ENCODE results near the gene PPP2R1A. TPM values are rescaled to one million over a fixed set of nuclear protein-coding genes. Genes with fewer than 3 reads are reported as not detected.

PPP2R1A gene
- total and polyA plus RNA-seq, 10 donors: 81.1 to 200 (median 171) TPM

DNA sequence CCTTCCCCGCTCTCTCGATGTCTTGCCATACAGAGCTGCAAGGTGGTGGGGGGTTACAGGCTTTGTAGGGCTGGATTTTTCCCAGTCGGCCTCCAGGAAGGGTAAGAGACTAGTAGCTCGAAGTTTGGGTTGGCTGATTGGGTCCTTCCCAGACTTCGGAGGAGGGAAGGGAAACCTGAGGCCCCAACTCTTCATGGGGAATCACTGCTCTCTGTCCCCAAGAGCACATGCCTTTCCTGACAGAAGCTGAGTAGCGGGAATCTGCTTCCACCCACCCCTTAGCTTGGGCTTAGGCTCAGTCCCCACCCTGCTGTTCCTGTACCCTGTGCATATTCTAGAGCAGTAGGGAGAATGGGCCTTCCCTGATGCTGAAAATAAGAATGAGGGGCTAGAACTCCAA is 39.7 kb downstream of the PPP2R1A start:
- Histone ChIP-seq H3K27me3 (replicated peaks in 1 of 7) (no peaks in the 10 kb centered on the region), H3K36me3 (peaks cover 0 to 68% (median 46%) of the 10 kb centered on the region in 6 donors), H3K4me3 (no peak overlapping the region), H3K27ac (no peak overlapping the region), H3K4me1 (no peaks in the 10 kb centered on the region), H3K9me3 (no peaks in the 10 kb centered on the region)
- TF ChIP-seq POLR2A (IDR thresholded peaks at IDR 0.05) (no peak), POLR2AphosphoS5 (IDR thresholded peaks at IDR 0.05) (peak in 1 of 3 donors; percentile 3)
- TF ChIP-seq, protein P1, sequence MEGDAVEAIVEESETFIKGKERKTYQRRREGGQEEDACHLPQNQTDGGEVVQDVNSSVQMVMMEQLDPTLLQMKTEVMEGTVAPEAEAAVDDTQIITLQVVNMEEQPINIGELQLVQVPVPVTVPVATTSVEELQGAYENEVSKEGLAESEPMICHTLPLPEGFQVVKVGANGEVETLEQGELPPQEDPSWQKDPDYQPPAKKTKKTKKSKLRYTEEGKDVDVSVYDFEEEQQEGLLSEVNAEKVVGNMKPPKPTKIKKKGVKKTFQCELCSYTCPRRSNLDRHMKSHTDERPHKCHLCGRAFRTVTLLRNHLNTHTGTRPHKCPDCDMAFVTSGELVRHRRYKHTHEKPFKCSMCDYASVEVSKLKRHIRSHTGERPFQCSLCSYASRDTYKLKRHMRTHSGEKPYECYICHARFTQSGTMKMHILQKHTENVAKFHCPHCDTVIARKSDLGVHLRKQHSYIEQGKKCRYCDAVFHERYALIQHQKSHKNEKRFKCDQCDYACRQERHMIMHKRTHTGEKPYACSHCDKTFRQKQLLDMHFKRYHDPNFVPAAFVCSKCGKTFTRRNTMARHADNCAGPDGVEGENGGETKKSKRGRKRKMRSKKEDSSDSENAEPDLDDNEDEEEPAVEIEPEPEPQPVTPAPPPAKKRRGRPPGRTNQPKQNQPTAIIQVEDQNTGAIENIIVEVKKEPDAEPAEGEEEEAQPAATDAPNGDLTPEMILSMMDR (IDR thresholded peaks at IDR 0.05 in 8 of 11, conservative IDR thresholded peaks at IDR 0.05 in 3 of 11): no peak
- DNase-seq: no peak
- WGBS, 5 donors: 85 to 97% (median 93%) methylated on average over 6 of the region's 6 CpGs
- intact Hi-C loops (cut with DNase I; ENCODE audit: low total_unique reads): no loop called here

GRCh38 chr19:52230685-52231084 is 40.8 kb downstream of the PPP2R1A start:
- H3K4me3 ChIP-seq: no peak overlapping the region
- 64 to 85% (median 79%) methylated on average over 1 of the region's 1 CpG for WGBS, 5 donors
- H3K27ac ChIP-seq: no peak overlapping the region
- intact Hi-C loops (cut with DNase I; ENCODE audit: low total_unique reads): no loop called here
- no peak for TF ChIP-seq POLR2A (IDR thresholded peaks at IDR 0.05)
- no peak for TF ChIP-seq POLR2AphosphoS5 (IDR thresholded peaks at IDR 0.05)
- TF ChIP-seq, protein P1 (IDR thresholded peaks at IDR 0.05 in 8 of 11, conservative IDR thresholded peaks at IDR 0.05 in 3 of 11): no peak
- peaks cover 0 to 56% (median 34%) of the 10 kb centered on the region in 6 donors for H3K36me3 ChIP-seq
- DNase-seq: no peak
- no peaks in the 10 kb centered on the region for H3K9me3 ChIP-seq
- H3K27me3 ChIP-seq (replicated peaks in 1 of 7): no peaks in the 10 kb centered on the region
- no peaks in the 10 kb centered on the region for H3K4me1 ChIP-seq

- Histone ChIP-seq H3K4me3 (no peak overlapping the region), H3K27me3 (replicated peaks in 1 of 7) (no peaks in the 10 kb centered on the region), H3K4me1 (no peaks in the 10 kb centered on the region), H3K27ac (no peak overlapping the region), H3K36me3 (peaks cover 0 to 49% (median 28%) of the 10 kb centered on the region in 6 donors), H3K9me3 (no peaks in the 10 kb centered on the region)
- no peak for DNase-seq
- TF ChIP-seq, protein P1 (IDR thresholded peaks at IDR 0.05 in 8 of 11, conservative IDR thresholded peaks at IDR 0.05 in 3 of 11): no peak
- TF ChIP-seq POLR2A (IDR thresholded peaks at IDR 0.05): no peak
- no peak for TF ChIP-seq POLR2AphosphoS5 (IDR thresholded peaks at IDR 0.05)
- intact Hi-C loops (cut with DNase I; ENCODE audit: low total_unique reads): no loop called here
- 68 to 80% (median 77%) methylated on average over 3 of the region's 3 CpGs for WGBS, 5 donors
These were observed 41.5 kb downstream of the PPP2R1A start for GRCh38 chr19:52231154-52231910.

DNA sequence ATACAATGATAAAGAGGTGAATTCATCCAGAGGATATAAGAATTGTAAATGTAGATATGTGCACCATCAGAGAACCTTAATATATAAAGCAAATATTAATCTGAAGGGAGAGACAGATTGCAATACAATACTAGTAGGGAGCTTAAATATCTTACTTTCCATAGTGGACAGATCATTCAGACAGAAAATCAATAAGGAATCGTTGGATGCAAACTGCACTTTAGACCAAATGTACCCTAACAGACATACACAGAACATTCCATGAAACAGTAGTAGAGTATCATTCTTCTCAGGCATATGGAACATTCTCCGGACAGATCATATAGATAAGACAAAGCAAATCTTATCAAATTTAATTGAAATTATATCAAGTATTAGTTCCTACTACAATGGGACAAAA is 44.6 kb downstream of the PPP2R1A start:
- H3K27me3 ChIP-seq (replicated peaks in 1 of 7): no peaks in the 10 kb centered on the region
- DNase-seq: no peak
- TF ChIP-seq POLR2AphosphoS5 (IDR thresholded peaks at IDR 0.05): no peak
- no peak for TF ChIP-seq POLR2A (IDR thresholded peaks at IDR 0.05)
- TF ChIP-seq, protein P1 (IDR thresholded peaks at IDR 0.05 in 8 of 11, conservative IDR thresholded peaks at IDR 0.05 in 3 of 11): no peak
- 88 to 95% (median 91%) methylated on average over 2 of the region's 2 CpGs for WGBS, 5 donors
- H3K4me1 ChIP-seq: peaks cover 0 to 5% (median 0%) of the 10 kb centered on the region in 6 donors
- H3K9me3 ChIP-seq: no peaks in the 10 kb centered on the region
- H3K36me3 ChIP-seq: peaks cover 0 to 19% (median 0%) of the 10 kb centered on the region in 6 donors
- H3K4me3 ChIP-seq: no peak overlapping the region
- H3K27ac ChIP-seq: no peak overlapping the region
- intact Hi-C loops (cut with DNase I; ENCODE audit: low total_unique reads): no loop called here

Measured in spleen (tissue), 11 donors.